HL-60/S4 treated with retinoic acid at 250 ng/mL for 4 days and 3 days (cell line): ENCODE data around the gene FLRT2.

Source experiments
- in situ Hi-C: fragments of 300-500 bp; cut with MboI; formaldehyde crosslinking; loops from 2 replicates; pipeline ENCODE4 v1.7.0; 2022; ENCODE audit warnings: low sequenced_read_pairs

Gene FLRT2

GRCh38 chr14:85528897-85529631 lies 880 bp upstream of the FLRT2 start:
- in situ Hi-C loops = no loop called here

DNA sequence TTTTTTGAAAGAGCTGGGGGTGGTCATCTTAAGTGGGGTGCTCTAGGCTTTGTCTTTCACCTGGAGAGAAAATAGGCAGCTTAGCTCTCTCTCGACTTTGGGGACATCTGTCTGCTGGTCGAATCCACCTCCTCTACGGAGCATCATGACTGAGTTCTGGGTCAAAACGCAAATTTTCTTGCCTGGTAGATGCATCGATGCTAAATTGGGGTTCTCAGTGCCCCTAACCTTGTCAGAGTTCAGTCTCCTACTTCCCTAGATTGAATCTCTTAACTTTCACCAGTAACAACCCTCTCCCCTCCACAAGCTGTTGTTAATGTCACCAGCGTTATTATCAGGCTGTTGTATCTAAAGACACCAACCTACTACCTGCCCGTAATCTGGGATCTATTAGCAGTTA lies 682 bp downstream of the FLRT2 start:
- in situ Hi-C loops = no loop called here

DNA sequence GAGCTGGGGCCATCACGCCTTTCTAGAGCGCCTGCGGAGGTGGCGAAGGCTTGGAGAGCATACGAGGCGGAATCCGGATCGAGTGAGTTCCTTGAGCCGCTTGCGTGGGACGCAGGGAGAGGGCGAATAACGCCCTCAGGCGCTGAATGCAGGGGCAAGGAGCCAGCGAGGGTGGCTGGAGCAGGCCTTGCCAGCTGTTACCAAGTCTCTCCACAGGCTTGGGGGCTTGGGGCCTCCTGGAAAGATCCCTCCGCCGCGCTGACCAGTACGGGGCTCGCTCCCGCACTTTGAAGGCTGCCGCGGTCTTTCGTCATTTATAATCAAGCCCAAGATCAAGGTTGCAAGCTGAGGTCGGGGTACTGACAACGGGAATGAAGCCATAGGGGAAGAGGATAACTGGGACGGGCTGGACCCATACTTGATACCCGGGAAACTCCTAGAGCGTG lies 1.2 kb downstream of the FLRT2 start:
- in situ Hi-C loops = no loop called here

GRCh38 chr14:85531587-85532373 lies 1.8 kb downstream of the FLRT2 start:
- in situ Hi-C loops = no loop called here

DNA sequence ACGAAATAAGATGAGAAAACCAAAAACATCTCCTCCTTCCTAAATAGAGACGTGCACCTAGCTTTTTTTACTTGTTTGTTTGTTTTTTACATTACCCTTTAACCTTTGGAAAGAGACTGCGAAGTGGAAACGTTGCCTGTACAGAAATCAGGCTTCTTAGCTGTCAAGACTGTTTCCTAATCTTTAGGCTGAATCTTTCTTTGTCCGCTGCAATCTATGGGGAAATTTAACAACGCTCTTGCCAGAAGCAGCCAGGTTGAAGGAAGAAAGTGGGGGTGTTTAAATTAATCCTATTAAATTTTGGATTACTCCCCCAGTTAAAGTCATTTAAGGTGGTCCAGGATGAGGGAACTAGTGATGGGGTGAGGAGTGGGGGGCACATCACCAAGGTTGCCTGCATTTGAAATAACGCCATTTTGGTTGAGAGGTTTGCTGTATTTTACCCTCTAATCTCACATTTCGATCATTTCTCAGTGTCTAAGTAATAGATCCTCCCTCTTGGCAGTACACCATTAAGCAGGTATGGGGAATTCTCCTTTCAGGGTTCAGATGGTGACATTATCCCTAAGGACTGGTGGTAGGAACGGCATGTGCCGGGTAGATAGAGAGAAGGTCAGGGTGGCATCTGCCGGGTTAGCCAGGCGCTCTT lies 2.6 kb downstream of the FLRT2 start:
- in situ Hi-C loops = no loop called here

- in situ Hi-C loops = no loop called here
These were observed 3.3 kb downstream of the FLRT2 start for GRCh38 chr14:85533023-85533860.

GRCh38 chr14:85533861-85534291 lies 3.9 kb downstream of the FLRT2 start:
- in situ Hi-C loops = no loop called here

- in situ Hi-C loops = no loop called here
These were observed 4.7 kb downstream of the FLRT2 start for GRCh38 chr14:85534458-85535293.

GRCh38 chr14:85535321-85535720 lies 5.4 kb downstream of the FLRT2 start:
- in situ Hi-C loops = no loop called here

GRCh38 chr14:85535991-85536832 lies 6.3 kb downstream of the FLRT2 start:
- in situ Hi-C loops = no loop called here

DNA sequence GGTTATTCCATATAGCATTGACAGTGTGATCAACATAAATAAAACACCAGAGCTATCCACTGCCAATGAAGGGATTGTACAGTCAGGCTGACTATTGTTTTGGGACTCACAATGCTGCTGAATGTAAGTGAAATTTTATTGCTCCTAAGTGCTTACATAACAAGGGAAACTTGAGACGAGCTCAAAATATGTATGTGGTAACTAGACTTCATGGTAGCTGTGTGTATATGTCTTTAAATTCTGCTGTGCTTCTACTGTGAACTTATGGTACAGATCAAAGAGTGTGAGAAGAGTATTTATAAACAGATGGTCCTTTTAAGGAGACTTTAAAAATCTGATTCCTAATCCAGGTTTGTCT lies 6.9 kb downstream of the FLRT2 start:
- in situ Hi-C loops = no loop called here

DNA sequence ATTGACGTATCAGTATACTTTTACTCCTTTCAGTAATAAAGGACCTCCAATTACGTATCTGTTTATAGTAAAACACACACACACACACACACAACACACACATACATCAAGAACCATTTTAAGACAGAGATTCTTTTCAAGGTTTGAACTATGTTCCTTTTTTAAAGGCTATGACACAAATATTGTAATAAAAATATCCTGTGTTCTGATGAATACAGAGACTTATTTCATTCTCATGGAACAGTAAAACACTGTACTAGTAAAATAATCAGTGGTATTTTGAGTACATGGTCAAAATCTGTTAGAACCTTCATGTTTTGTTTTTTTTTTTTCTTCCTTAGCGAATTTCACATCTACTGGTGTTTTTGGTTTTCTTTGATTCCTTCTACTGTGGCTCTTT lies 7.6 kb downstream of the FLRT2 start:
- in situ Hi-C loops = no loop called here

DNA sequence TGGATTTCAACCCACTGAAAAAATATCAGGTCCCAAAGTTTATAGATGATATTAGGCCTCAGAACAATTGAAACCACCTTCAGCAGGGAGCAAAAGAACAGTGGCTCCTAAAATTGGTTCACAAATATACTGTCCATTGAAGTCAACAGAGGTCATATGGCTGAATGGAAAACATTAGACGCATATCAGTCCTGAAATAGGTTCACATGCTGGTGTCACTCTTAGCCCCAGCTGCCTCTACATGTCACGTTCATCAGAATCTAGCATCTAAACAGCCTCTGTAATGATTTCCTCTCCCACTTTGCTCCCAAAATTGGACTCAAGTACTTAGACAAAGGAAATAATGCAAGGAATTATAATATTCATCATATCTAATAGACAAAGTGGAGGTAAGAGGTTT lies 8.7 kb downstream of the FLRT2 start:
- in situ Hi-C loops = no loop called here

DNA sequence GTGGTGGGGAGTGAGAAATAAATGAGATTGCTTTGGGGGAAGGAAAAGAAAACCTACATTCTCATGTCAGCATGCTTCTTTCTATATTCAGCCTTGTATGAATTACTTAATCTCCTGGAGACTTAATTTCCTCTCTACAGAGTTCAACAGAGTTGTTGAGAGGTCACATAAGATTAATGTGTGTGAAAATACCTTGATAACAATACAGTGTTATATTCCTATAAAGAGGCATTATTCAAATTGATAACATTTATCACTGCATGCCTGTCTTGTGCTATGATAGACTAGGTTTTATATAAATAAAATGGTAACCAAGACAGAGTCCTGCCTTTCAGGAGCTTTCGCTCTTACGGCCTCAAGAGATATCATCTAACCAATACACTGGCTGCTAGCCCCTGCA lies 9.6 kb downstream of the FLRT2 start:
- in situ Hi-C loops = no loop called here

DNA sequence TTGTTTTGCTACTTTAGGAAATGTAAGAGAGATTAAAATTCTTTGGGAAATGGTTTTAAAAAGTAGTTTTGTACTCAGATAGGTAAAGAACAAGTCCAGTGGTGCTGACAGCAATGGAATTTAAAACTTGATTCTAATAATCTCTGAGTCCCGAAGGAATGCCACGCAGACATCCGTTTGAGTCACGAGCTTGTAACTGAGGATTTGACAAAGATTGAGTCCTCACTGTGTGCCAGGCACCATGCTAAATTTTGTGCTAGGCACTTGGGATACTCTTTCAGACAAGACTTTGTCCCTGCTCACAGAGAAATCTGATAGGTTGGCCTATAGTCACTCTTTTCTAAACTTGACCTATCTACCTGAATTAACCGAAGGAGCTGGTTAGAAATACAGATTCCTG lies 12.7 kb downstream of the FLRT2 start:
- in situ Hi-C loops = no loop called here

- in situ Hi-C loops = no loop called here
These were observed 15.8 kb downstream of the FLRT2 start for GRCh38 chr14:85545738-85546137.

- in situ Hi-C loops = no loop called here
These were observed 16.4 kb downstream of the FLRT2 start for GRCh38 chr14:85546390-85546789.

DNA sequence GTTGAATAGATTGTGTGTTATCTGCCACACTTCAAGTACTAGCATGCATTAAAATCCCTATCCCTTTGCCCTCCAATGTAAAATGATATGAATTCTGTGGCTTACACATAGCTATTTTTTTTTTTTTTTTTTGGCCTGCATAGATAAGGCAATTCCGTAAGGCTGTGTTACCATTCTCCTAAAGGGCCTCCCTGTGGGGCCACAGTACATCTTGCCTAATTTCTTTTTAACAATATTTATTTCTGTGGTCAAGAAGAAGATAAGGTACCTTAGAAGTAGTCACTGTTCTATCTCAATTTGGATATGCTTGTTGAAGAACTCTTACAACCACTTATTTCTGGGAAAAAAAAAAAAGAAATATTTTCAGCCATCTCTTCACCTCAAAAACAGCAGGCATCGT lies 19.8 kb downstream of the FLRT2 start:
- in situ Hi-C loops = no loop called here

DNA sequence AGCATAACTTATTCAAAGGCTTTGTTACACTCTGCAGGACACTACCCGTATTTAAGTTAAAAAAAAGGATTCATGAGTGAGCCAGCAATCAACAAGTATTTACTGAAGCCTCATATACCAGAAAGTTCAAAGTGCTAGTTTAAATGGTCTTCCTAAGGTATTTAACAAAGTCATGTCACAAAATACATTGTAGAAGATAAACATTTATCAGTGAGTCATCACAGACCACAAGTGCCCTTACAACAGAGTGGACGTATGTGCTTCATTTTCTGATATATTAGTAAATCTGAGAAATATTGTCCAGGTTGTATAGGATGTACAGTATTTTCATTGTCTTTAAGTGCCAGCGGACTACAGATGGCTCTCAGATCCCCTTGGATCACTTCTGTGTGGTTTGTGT lies 24.2 kb downstream of the FLRT2 start:
- in situ Hi-C loops = no loop called here
